Activated CD4-positive, CD25-positive, alpha-beta regulatory T cell treated with anti-CD3 and anti-CD28 coated beads, Interleukin-2, amount 50 U/mL, for 16 hours (primary cell): ENCODE data around the gene DOK7.
A peak's percentile ranks its signal among the peaks of the same experiment; 100 is the strongest.

ENCODE experiments used
- DNase-seq: peaks from one replicate; pipeline ENCODE4 v3.0.0-alpha.2; 2020; ENCODE audit warnings: low read depth, low spot score

The DOK7 gene

GRCh38 chr4:3520276-3520675 is 57.2 kb downstream of the DOK7 start:
- no peak for DNase-seq

DNA sequence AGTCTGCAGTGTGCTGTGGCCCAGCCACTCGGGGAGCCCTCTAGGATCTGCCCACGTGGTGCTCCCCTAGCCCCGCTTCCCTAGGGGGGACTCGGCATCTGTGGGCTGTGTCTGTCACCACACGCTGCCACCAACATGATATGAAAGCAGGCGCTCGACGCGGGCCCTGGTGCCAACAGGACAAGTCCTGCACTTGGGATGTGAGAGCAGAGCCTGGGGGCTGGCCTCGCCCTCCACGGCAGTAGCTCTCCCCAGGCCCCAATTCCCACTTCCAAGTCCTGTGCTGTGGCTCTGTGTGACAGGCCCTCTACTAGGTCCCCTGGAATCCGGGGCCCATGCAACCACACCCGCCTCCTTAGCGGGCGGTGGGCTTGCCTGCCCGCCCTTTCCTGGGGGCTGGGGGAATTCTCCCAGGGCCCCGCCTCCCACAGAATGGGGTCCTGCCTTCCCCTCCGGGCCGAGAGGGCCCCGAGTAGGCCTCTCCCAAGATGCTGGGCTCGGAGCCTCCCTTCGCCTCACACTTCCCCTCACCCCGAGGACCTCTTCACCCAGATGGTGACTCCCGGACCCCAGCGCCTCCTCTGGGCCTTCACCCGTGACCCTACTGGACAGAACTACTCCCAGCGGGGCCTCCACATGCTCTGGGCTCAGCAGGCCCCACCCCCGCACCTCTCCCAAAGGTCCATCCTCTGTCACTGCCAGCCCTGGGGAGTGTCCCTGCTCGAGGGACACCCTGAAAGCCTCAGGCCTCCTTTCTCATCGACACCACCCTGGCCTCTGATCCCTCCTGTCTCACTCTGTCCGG is 57.9 kb downstream of the DOK7 start:
- no peak for DNase-seq

- DNase-seq = no peak
Observed at GRCh38 chr4:3521621-3522325, 58.7 kb downstream of the DOK7 start.

DNA sequence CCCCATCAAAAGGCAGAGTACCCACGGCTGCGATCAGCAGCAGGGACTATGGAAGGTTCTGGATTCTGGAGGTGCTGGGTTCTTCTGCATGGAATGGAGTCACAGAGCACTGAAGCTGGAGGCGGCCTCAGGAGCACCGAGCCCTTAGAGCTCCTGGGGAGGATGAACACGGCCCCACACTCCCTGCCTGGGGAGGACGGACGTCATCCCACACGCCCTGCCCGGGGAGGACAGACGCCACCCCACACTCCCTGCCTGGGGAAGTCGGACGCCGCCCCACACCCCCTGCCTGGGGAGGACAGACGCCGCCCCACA is 59.2 kb downstream of the DOK7 start:
- no peak for DNase-seq

GRCh38 chr4:3522651-3523050 is 59.5 kb downstream of the DOK7 start:
- DNase-seq = no peak

DNA sequence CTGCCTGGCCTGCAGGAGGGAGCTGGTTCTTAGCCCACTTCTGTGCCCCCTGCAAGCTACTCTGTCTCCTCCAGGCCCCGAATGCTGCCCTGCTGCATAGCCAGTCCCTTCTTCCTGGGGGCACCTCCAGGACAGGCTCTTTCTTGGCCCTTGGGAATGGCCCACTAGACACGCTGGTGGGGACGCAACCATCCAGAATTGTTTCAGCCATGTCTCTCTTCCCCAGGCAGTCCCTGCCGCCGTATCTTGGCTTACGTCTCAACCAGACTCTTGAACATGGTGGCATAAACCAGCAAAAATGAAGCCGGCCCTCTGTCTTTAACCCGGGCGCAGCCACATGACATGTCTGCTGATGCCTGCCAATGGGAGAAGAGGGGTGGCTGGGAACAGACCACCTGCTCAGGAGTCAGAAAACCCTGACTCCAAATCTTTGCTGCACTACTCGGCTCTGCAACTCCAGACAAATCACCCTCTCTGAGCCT is 60.1 kb downstream of the DOK7 start:
- no peak for DNase-seq

- DNase-seq = no peak
Observed at GRCh38 chr4:3523628-3524221, 60.6 kb downstream of the DOK7 start.

DNA sequence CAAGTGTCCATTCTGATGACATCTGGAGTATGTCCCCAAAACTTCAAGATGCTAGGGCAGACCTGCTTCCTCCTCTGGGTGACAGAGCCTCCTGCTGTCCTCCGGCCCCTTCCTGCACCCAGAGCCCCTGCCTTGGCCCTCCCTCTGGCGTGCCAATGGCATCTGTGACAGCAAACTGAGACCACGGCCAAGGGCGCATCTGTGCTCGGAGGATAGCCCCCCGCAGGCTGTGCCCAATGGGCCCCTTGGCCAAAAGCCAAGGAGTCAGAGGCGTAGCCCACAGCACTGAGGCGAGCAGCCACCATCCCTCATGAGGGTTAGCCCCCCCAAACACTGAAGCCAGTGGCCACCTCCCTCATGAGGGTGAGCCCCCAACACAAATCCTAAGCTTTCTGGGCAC is 61.2 kb downstream of the DOK7 start:
- no peak for DNase-seq

DNA sequence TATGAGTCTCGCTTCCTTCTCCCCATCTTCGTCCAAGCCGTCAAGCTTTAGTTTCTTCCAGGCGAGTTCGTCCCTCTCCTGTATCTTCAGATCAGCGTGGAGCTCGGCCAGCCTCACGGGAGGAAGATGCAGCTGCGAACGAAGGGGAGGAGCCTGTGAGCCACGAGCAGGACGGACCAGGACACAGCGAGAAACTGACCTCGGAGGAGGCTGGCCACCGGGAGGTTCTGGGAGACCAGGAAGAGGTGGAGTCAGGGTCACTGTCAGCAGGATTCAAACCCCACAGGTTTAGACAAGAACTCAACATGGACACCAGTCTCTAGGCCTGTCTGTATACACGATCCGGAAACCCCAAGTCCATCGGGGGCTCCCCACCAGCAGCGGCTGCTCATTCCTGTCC is 61.8 kb downstream of the DOK7 start:
- DNase-seq = no peak

- no peak for DNase-seq
Observed at GRCh38 chr4:3525532-3526430, 62.7 kb downstream of the DOK7 start.

- DNase-seq = no peak
Observed at GRCh38 chr4:3526456-3526855, 63.4 kb downstream of the DOK7 start.

- DNase-seq = no peak
Observed at GRCh38 chr4:3527101-3527913, 64.2 kb downstream of the DOK7 start.

GRCh38 chr4:3527914-3528876 is 65.1 kb downstream of the DOK7 start:
- no peak for DNase-seq

DNA sequence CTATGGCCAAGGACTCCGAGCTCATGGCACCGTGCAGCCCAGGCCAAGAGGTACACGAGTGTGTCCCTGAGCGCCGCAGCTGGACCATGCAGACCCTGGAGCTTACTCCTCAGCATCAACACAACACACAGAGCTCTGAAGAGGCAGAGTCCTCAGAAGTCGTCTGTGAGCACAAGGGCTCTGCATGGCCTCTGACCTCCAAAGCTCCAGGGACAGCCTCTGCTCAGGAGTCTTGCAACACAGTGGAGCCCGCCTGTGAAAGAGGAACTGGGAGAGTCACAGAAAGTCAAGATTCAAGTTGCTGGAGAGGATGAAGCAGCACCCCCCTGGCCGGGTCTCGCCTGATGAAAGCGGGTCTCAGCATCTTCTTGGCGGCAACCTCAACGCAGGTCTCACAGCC is 66.3 kb downstream of the DOK7 start:
- DNase-seq = no peak

GRCh38 chr4:3530051-3530450 is 66.9 kb downstream of the DOK7 start:
- DNase-seq = no peak

DNA sequence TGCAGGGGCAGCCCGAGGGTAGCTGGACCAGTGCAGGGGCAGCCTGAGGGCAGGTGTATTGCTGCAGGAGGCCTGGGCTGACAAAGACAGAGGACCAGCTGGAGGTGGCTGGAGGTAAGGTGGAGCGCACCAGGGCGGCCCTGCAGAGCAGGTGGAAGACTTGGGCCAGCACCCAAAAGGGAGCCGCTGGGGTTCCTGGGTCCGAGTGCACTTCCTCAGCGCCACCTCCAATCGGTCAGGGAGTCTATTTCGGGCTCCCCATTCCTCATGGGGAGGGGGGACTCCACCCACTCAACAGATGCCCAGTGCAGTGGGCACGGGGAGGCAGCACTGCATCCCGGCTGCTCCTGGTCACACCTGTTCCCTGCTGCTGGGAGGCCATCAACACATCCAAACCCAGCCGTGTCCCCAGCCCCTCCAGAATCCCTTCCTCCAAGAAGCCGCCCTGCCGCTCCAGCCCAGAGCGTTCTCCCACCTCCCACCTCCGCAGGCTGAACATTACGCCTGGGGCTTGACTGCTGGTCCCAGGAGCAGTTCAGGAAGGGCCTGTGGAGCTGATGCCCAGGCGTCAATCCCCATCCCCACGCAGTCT is 67.7 kb downstream of the DOK7 start:
- DNase-seq = no peak

DNA sequence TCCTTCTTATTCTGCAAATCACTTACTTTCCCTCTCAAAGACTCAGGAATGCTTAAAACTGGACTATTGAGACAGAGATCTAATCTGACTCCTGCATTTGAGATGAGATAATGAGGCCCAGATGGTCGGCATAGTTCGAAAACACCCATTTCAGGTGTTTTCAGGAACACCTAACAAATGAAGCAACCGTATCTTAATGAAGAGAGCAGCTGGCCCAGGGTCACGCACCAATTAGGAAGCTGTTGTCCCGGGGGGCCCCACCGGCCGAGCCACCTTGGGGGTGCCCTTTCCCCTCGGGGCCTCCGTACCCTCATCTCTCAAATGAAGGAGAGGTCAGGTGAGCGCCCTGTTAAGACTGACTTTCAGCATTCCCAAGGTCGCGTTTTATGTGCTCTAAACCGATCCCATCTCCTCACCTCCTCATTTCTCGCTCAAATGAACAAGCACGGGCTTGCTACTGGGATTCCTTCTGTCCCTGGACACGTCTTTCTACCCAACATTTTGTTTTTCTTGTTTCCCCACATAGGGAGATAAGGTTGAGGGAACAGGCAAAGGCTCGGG is 68.3 kb downstream of the DOK7 start:
- DNase-seq = no peak

GRCh38 chr4:3531879-3532750 is 69.0 kb downstream of the DOK7 start, which contains the start of gene LRPAP1:
TSS of gene LRPAP1 (minus strand) at chr4:3532422. CDS start at chr4:3532412, 10 bp downstream.
- peak; percentile 71 for DNase-seq
